AG20443 (cell line): ENCODE results near the gene CDH4.
"Not testable (repeated sequence)": the region's sequence is repeated elsewhere in the genome, so short reads cannot be mapped to it uniquely, and the experiment has no call there.

Experiments
- DNase-seq: peaks from one replicate; pipeline ENCODE4 v3.0.0; 2012; ENCODE audit warnings: low spot score, mixed read lengths

Gene CDH4

DNA sequence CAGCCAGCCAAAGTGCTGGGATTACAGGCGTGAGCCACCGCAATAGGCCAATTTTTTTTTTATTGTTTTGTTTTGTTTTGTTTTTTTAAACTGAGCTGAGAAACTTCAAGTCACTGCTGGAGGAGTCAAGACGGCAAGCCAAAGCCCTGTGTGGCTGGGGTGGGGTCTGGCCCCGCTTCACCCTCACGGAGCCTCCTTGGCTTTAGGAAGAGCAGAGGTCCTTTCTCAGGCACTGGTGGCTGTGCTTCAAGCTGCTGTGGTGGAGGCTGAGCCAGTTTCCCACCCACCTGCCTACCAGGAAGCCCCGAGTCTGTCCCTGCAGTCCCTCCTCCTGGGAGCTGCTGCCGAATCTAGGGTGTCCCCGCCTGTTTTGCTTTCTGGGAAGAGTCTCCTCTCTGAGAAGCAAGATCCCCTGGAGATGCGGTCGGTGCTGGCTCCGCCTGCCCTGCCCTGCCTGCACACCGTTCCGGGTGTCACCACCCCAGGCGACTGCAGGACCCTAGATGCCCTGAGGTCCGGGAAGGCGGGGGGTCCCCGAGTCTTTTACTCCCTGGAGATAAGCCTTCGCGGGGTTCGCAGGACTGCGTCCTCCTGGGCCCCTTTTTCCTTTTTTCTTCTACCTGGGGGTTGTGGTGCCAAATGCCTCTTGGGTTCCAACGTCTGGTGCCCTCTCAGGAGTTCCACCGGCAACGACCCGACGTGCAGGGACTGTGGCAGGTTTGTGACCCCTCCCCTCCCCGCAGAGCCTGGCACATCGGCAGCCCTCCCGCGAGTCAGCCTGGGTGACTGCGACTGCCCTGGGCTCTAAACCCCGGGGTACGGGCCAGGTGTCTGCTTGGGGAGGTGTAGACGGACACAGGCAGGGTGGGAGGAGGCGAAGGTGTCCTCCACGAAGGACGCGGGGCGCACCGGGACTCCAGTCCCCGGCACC lies 712.9 kb downstream of the CDH4 start:
- DNase-seq: peak; percentile 41

DNA sequence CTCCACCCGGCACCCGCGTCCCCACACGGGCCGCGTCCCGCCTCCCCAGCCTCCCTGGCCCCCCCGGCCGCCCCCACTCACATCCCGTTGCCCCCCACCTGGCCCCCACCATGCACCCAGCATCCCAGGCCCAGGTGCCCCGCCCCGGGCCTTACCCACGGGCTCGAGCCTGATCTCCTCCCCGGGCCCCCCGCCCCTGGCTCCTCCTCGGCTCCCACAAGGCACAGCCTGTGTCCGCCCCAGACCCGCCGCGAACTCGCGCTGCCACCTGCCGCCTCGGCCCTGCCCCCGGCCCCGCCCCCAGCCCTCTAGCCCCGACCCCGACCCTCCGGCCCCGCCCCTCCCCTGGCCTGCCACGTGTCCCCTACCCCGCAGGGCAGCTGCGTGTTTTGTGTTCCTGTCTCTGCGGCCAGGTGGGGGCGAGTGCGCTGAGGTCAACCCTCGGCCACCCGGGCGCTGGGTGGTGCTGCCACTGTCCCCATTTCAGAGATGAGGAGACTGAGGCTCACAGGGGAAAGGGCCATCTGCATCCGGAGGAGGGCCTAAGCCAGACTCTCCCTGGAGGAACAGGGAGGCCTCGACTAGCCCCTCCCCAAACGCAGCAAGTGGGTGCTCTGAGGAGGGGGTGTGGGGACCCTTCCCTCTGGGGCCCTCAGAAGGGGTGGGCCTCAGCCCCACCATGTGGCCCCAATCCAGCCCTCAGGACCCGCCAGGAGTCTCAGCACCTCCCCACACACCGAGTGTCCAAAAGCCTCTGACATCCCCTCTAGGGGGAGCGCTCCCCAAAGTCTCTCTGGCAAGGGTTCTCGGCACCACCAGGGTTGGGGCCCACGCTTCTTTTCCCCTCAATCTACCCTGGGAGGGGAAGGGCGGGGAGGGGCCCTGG lies 713.8 kb downstream of the CDH4 start:
- DNase-seq: no peak

DNA sequence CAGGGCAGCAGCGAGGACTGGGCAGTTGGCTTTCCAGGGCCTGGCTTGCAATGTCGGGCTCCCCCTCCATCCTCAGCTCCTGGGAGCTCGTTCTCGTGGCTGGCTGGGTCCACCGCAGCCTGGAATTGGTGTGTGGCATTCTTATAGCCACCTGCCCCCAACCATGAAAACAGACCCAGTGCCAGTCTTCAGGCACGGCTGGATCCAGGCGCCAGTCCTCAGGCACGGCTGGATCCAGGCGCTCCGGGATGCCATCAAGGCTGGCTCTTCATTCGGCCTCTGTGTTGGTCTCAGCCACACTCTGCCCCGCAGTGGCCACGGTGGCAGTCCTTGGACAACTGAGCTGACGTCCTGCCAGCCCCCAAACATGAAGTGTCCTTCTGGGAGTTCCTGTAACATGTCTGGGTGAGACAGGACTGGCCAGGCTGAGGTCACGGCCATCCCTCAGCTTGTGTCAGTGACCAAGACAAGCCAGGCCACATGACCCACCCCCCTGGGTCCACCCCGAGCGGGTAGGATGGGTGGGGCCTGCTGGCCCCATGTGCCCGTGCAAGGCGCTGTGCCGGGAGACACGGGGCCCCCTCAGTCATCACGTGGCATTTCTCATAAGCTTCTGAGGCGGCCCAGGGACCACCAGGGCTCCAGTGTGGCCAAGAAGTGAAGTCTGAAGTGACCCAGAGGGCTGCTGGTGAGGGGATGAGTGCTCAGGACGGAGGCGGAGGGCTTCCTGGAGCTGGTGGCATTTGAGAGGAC lies 714.6 kb downstream of the CDH4 start:
- no peak for DNase-seq

DNA sequence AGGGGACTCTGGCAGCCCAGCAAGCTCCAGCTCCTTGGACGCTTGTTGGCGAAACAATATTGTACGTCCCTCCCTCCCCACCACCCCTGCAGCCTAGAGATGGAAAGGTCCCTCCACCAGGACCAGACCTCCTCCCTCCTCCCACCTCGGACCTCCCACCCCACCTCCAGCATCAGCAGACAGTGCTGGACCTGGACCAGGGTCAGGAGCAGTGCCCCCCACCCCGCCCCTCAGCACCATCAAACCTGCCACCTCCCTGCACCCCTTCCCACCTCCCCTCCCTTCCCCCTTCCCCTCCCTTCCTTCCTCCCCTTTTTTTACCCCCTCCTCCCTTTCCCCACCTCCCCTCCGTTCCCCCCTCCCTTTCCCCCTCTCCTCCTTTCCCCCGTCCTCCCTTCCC lies 715.2 kb downstream of the CDH4 start:
- no peak for DNase-seq

DNA sequence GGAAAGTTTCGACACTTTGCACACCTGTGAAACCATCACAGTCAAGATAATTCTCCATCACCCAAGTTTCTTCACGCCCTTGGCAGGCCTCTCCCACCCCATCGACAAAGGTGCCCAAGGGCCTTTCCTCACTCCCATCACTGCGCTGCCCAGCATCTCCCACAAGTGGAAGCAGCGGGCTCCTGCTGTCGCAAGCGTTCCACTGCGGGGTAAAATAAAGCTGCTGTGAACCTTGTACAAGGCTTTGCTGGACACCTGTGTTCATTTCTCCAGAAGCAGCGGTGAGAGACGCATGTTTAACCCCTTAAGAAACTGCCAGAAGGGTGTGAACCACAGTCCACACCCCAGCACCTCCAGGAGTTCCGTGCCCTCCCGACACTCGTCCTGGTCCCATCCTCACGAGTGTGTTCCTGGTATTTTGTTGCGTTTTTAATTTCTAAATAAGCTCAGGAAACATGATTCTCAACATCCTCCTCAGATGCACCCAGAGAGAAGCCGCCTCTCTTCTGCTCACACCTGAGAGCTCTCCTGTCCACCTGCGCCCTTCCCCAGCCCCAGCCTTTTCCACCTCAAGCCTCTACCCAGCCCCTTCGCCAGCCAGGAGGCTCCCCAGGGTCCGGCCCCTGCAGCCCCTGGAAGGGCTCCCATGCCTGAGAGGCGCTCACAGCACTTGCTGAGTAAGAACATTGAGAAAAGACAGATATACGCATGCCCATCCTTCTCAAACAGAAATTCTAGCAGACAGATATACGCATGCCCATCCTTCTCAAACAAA lies 716.2 kb downstream of the CDH4 start:
- DNase-seq: no peak

DNA sequence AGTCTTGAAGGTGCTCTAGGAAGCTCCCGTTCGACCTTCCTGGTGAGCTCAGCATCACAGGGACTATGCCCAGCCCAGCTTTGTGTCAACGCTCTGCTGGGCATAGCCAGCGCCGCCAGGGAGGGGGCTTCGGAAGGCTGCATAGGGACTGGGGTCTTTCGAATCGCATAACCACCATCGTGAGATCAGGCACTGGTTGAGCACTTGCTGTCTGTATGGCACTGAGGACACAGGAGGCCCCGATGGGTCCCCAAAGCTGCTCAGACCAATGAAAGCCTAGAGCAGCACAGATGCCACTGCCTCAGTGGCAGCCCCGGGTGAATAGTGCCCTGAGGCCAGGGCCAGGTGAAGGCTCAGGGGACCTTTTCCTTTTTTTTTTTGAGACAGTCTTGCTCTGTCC lies 716.9 kb downstream of the CDH4 start:
- no peak for DNase-seq

DNA sequence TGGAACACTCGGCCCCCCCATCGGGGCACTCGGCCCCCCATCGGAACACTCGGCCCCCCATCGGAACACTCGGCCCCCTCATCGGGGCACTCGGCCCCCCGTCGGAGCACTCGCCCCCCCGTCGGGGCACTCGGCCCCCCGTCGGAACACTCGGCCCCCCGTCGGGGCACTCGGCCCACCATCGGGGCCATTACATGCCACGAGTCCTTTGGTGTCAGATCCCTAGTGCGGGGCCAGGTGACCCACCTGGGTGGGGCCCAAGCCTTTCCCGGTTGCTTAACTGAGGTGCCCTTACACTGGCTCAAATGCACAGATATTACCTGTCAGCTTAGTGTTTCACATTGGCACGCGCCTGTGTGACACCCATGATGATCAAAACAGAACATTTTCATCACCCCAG lies 717.7 kb downstream of the CDH4 start:
- no peak for DNase-seq

DNA sequence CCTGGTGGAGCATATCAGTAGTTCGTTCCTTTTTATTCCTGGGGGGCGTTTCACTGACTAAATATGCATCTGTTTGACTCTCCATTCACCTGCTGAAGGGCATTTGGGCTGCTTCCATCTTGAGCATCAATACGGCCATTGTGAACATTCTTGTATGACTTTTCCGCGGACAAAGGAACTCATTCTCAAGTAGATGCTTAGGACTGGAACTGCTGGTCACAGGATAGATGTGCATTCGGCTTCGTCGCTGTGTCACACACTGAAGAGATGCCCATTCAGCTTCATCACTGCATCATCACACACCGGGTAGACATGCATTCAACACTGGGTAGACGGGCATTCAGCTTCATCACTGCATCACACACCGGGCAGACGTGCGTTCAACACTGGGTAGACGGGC lies 718.3 kb downstream of the CDH4 start:
- no peak for DNase-seq

DNA sequence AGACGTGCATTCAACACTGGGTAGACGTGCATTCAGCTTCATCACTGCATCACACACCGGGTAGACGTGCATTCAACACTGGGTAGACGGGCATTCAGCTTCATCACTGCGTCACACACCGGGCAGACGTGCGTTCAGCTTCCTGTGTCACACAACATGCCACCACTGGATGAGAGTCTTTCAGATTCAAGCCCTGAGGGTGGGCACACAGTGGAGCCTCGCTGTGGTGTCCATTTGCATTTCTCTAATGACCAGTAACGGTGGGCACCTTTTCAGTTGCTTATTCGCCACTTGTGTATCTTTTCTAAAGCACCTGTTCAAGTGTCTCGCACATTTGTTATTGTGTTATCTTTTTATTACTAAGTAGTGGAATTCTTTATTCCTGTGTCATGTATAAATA lies 719.5 kb downstream of the CDH4 start:
- not testable (repeated sequence) for DNase-seq

DNA sequence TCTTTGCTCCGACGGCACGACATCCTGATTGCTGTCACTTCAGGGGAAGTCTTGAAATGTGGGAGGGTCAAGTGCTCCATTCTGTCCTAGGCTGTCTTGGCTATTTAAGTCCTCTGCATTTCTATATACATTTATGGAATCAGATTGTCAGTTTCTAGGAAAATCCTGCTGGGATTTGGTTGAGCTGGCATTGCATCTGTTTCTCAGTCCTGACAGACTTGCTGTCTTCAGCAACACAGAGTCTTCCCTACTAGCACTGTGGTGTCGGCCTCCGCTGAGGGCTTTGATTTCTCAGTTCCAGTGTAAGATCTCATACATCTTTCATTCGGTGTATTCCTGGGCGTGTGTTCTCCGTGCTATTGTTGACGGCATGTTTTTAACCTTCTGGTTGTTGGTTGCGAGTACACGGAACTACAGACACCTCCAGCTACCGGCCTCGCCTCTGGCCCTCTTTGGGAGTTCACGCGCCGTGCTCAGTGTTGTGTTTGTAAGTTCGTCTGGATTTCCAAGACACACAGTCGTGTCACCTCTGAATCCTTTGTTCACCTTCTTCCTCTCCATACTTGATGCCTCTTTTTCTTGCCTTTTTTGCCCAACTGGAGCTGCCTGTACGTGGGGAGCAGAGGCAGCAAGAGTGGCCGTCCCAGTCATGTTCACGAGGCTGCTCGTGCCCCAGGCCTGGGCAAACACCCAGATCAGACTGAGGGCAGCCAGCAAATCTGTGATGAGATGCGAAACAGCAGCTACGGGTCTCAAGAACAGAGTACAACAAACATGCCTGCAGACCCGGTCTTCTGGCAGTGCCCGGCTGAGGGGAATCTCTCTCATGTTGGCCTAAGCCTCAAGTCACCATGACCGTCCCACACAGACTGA lies 720.8 kb downstream of the CDH4 start:
- no peak for DNase-seq

DNA sequence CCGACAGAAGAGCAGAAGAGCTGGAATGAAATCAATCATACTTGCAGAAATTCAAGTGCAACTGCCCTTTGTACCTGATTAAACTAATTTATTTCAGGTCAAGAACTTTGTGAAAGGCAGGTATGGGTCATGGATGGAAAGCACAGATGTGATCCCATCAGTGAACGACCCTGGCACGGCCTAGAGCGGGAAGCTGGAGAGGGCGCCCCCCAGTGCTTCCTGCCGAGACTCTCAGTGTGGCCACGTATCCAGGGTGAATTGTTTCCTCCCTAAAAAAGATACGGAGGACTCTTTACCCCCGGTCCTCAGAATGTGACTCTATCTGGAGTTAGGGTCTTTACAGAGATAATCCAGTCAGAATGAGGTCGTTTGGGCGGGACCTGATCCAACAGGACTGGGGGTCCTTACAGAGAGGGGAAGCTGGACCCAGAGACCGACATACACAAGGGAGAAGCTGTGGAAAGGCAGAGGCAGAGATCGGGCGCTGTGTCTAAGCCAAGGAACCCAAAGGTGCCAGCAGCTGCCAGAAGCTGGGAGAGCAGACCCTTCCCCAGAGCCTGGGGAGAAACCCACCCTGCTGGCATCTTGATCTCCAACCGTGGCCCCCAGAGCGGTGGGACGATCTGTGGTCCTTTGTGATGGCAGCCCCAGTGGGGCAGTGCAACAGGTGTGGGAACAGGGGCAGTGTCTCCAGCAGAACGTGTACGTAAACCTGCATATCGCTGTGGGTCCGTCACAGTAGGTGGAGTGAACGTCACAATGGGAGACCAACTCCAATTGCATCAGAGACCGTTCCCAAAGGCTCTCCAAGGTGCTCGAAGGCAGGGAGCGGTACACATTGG lies 721.7 kb downstream of the CDH4 start:
- DNase-seq: no peak

DNA sequence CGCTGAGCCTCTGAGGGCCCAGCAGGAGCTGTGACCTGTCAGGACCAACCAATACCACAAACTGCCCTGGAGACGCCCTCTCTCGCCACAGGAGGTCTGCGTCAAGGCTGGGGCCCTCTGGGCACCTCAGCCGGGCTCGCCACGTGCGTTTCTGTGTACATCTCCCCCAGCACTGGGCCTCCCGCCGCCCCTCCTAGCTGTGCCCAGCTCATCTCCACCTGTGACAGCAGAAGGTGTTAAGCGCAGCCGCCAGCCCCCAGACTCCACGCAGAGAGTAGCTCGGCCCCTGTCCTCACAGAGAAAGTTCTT lies 722.2 kb downstream of the CDH4 start:
- no peak for DNase-seq

DNA sequence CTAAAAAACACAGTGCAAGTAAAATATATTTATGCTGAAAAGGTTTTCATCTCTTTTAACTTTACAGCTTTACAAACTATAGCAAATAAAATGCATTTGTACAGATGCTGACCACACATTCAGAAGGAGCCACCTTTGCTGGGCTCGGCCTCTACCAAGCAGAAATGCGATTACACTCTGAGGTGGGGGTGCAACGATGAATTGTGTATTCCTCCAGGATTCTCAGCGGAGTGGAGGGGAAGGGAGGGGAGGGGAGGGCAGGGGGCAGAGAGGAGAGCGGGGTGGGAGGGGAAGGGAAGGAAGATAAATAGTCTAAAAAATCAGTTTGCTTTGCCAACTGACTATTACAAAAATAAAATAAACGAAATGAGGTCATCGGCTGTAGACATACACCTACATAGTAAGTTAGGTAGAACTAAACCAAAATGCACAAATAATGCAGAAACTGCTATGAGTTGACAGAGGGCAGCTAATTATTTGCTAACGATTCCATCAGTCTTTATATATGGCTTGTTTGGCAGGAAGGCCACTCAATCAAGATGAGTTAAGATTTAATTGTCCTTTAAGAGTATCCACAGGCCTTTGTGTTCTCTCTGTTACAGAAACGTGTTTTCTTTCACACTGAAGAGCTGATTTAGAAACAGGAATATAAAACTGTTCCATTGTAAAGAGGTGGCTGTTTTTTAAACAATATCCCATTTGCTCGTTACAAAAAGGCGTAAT lies 723.5 kb downstream of the CDH4 start:
- DNase-seq: no peak

DNA sequence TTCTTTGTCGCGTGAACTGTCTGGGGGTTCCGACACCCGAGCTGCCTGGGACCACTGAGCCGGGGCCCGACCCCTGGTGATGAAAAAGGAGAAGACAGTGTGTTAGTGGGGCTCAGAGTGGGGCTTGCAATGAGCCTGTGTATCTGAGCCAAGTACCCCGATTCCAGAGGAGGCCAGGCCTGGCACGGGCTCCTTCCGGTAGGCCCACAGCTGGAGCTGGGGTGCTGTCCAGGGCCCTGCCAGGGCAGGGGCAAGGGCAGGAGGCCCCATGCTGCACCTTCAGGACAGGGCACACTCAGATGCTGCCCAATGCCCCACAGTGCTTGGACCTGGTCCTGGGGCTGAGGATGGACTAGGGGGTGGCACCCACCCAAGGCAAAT lies 724.2 kb downstream of the CDH4 start:
- DNase-seq: no peak

DNA sequence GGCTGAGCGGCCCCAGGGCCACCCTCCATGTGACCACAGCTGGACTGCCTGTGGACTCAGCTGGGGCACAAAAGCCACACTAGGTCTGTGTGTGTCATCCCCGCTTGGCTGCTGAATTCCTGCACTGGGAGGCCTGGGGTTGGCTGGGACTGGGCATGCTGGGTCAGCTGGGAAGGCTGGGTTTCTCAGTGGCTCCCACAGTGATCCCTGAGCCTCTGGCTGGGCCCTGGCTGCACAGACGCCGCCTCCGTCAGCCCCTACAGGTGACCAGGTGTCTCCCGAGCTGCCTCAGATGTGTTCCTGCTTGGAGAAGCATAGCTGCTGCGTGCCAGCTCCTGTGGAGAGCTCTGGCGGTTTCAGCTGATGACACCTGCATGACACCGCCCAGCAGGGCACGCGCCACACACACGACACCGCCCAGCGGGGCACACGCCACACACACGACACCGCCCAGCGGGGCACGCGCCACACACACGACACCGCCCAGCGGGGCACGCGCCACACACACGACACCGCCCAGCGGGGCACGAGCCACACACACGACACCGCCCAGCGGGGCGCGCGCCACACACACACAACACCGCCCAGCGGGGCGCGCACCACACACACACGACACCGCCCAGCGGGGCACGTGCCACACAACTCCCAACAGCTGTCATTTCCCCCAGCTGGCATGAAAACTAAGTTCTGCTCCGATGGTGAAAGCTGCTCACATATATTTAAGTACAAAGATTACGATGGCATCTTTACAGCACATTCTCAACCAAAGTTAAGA lies 724.8 kb downstream of the CDH4 start:
- DNase-seq: no peak

DNA sequence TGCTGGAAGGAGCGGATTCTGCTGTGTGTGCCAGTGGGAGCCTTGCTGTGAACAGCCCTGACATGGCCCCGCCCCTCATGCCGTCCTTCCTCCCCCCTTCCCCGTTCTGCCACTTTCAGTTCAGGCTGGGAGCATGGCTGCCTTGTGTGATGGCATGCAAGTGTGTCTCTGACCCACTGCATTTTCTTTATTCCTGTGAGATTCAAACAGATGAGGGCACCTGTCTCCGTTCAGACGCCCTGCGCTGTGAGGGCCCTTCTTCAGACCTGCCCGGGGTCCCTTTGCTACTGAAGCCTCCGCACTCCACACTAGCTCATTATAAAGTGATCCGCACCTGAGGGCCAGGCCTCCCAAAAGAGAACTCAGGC lies 725.3 kb downstream of the CDH4 start:
- DNase-seq: no peak

DNA sequence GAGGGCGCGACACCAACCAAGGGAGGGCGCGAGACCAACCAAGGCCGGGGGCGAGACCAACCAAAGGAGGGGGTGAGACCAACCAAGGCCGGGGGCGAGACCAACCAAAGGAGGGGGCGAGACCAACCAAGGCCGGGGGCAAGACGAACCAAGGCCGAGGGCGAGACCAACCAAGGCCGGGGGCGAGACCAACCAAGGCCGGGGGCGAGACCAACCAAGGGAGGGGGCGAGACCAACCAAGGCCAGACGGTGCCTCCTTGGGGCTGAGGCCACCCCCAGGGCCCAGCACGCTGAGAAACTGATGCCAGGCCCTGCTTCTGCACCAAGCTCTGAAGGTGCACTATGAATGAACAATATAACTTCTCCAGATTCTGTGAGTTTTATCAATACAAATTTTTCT lies 726.4 kb downstream of the CDH4 start:
- DNase-seq: no peak

DNA sequence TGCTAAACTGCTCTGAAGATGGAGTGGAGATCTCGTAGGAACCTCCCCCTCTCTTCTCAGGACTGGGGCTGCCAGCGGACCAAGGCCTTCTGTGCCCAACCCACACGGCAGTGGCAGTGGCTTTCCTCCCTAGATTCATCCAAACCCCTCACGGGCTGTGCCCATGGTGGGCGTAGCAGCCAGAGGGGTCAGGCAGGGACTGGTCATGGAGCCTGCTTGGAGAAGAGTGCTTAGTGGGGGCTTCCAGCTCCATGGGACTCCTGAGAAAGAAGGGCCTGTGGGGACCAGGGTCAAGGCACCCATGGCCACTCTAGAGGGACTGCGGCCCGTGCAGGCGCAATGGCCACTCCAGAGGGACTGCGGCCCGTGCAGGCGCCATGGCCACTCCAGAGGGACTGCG lies 727.0 kb downstream of the CDH4 start:
- no peak for DNase-seq
